ENCODE data around the gene PHACTR1.

The PHACTR1 gene

DNA sequence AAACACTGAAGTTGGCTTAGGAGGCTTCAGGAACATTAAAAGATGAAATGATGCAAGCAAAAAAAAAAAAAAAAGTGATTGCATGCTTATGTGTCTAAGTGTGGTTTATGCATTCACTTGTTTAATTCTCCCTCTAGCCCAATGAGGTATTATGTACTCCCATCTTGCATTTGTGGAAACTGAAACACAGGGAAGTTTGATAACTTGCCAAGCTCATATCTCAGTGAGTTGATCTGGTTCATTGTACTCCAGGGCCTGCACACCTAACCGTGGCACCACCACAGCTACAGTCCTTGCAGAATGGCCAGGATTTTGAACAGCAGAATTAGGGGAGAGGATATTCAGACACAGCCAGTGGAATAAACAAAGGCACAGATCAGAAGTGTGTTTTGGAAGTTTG lies 360.6 kb downstream of the PHACTR1 start:
- H3K27ac ChIP-seq (ENCODE audit: low read depth, low read length): no peak overlapping the region
- no peaks in the 10 kb centered on the region for H3K36me3 ChIP-seq (ENCODE audit: insufficient read depth, low read length)
- H3K4me1 ChIP-seq (ENCODE audit: insufficient read depth, low read length): no peaks in the 10 kb centered on the region
- no peaks in the 10 kb centered on the region for H3K27me3 ChIP-seq (ENCODE audit: control insufficient read depth in 1 of 2, insufficient read depth in 2 of 2, low read length in 2 of 2)
- H3K9me3 ChIP-seq (ENCODE audit: low read length): no peaks in the 10 kb centered on the region
- H3K9ac ChIP-seq (ENCODE audit: low read length): no peak overlapping the region
- H3K4me3 ChIP-seq (ENCODE audit: low read depth in 1 of 2, low read length in 2 of 2): no peak overlapping the region

DNA sequence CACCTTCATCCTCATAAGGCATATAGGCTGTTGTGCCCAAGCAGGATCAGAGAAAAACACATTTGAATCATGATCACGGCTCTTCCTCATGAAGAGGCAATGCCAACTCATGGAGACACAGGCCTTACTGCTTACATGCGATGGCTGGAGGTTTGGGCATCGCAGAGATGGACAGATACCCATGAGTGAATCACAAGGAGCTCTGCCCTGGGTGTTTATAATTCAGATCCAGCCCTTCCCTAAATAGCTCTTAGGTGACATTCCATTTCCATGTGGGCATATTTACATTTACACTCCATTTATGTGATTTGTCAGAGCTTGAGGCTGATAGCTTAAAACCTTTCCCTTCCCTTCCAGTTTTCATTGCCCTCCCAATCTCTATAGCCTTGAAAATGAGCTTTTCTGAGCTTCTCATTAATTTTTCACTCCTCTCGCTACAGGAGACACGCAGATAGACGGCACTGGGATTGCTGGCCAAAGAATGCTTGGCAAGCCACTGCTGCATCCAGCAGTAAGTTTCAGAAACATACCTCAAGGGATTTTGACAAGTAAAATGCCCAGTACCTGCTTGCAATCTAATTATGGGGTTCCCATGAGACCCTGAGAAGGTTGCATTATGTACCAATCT lies 362.6 kb downstream of the PHACTR1 start:
- H3K4me1 ChIP-seq (ENCODE audit: insufficient read depth, low read length): no peaks in the 10 kb centered on the region
- no peak overlapping the region for H3K27ac ChIP-seq (ENCODE audit: low read depth, low read length)
- no peaks in the 10 kb centered on the region for H3K27me3 ChIP-seq (ENCODE audit: control insufficient read depth in 1 of 2, insufficient read depth in 2 of 2, low read length in 2 of 2)
- H3K36me3 ChIP-seq (ENCODE audit: insufficient read depth, low read length): no peaks in the 10 kb centered on the region
- H3K9me3 ChIP-seq (ENCODE audit: low read length): no peaks in the 10 kb centered on the region
- no peak overlapping the region for H3K9ac ChIP-seq (ENCODE audit: low read length)
- H3K4me3 ChIP-seq (ENCODE audit: low read depth in 1 of 2, low read length in 2 of 2): no peak overlapping the region

DNA sequence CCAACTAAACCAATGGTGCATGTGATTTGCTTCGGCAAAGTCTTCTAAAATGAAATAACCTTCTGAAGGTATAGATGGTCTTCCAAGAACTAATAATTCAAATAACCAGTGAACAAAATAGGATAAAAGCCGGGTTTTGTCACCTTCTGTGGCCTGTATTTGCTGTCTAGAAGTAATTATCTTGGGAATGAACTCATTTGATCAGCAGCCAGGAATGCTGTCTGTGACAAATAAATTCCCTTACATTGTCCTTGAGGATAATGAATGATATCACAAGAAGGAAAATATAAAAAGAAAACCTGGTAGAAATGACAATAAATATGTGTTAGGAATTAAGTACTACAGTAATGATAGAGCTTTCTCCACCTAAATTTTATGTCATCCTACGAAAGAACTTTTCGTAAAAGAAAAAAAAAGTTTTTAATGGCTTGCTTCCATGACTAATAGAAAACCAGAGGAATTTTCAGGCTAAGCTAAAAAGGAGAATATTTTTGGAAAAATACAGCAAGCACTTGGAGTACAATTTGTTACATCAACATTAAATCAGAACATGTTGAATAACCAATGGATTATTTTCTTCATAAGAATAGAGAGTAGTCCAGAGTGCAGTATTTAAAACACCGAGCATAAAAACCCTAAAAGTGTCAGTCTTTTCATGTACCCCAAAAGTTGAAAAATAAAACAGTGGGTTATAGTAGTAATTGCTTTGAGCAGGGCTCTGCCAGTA lies 364.1 kb downstream of the PHACTR1 start:
- Histone ChIP-seq H3K9ac (ENCODE audit: low read length) (no peak overlapping the region), H3K27me3 (ENCODE audit: control insufficient read depth in 1 of 2, insufficient read depth in 2 of 2, low read length in 2 of 2) (no peaks in the 10 kb centered on the region), H3K4me3 (ENCODE audit: low read depth in 1 of 2, low read length in 2 of 2) (no peak overlapping the region), H3K27ac (ENCODE audit: low read depth, low read length) (no peak overlapping the region), H3K36me3 (ENCODE audit: insufficient read depth, low read length) (no peaks in the 10 kb centered on the region), H3K4me1 (ENCODE audit: insufficient read depth, low read length) (no peaks in the 10 kb centered on the region), H3K9me3 (ENCODE audit: low read length) (no peaks in the 10 kb centered on the region)

DNA sequence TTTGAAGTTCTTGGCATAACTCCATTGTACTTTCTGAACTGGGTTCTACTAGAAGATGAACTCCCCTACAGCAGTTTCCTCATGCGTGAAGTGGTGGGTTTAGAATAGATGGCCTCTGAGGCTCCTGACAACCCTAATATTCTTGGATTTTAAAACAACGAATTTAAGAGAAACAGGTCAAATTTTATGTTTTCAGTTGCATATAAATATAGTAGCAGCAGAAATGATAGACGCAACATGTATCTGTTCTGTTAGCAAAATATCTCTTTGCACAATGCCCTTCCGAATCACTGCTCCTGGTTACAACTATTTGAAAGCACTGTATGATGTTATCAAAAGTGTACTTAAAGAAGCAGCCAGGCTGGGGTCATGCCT lies 364.6 kb downstream of the PHACTR1 start:
- Histone ChIP-seq H3K36me3 (ENCODE audit: insufficient read depth, low read length) (no peaks in the 10 kb centered on the region), H3K27me3 (ENCODE audit: control insufficient read depth in 1 of 2, insufficient read depth in 2 of 2, low read length in 2 of 2) (no peaks in the 10 kb centered on the region), H3K9ac (ENCODE audit: low read length) (no peak overlapping the region), H3K4me1 (ENCODE audit: insufficient read depth, low read length) (no peaks in the 10 kb centered on the region), H3K9me3 (ENCODE audit: low read length) (no peaks in the 10 kb centered on the region), H3K27ac (ENCODE audit: low read depth, low read length) (no peak overlapping the region), H3K4me3 (ENCODE audit: low read depth in 1 of 2, low read length in 2 of 2) (no peak overlapping the region)

DNA sequence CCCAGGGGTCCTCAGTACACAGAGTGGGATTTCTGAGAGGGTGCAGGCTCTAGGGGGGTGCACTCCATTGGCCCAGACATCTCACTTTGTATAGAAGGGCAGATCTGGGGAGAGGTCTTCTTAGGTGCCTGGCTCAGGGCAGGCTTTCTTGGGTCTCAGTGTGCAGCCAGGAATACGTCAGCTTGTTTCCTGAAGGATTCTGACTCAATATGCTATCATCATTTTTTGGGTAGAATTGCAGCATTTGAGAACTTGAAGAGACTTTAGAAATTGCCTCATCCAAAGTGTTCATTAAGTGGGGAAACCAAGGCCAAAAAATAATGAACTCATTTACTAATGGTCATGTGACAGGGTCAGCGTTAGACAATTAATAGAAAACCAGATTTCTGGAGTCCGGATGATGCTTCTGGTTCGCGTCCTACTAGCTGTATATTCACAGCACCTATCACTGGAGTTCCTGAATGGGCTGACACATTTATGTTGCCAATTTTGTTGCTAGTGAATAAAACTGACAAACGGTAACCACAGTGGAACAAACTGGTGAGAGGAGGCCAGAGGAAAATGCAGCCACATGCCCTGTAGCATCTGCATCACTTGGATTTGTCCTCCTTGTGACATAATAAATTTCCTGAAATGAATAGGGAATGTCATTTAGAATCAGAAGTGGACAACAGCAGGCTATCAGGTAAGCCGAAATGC lies 372.9 kb downstream of the PHACTR1 start:
- H3K9ac ChIP-seq (ENCODE audit: low read length): no peak overlapping the region
- H3K4me1 ChIP-seq (ENCODE audit: insufficient read depth, low read length): no peaks in the 10 kb centered on the region
- H3K9me3 ChIP-seq (ENCODE audit: low read length): no peaks in the 10 kb centered on the region
- no peak overlapping the region for H3K4me3 ChIP-seq (ENCODE audit: low read depth in 1 of 2, low read length in 2 of 2)
- H3K27me3 ChIP-seq (ENCODE audit: control insufficient read depth in 1 of 2, insufficient read depth in 2 of 2, low read length in 2 of 2): no peaks in the 10 kb centered on the region
- no peak overlapping the region for H3K27ac ChIP-seq (ENCODE audit: low read depth, low read length)
- no peaks in the 10 kb centered on the region for H3K36me3 ChIP-seq (ENCODE audit: insufficient read depth, low read length)

DNA sequence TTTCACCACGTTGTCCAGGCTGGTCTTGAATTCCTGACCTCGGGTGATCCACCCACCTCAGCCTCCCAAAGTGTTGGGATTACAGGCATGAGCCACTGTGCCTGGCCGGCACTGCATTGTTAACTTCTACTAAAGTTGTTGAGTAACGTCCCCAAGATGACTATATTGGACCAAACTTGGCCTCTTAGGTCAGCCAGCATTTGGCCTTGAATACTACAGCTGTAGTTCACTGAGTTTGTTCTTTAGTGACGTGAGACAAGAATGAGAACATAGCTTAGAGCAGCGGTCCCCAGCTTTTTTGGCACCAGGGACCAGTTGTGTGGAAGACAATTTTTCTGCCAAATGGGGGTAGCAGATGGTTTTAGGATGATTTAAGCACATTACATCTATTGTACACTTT lies 374.6 kb downstream of the PHACTR1 start:
- Histone ChIP-seq H3K9ac (ENCODE audit: low read length) (no peak overlapping the region), H3K36me3 (ENCODE audit: insufficient read depth, low read length) (no peaks in the 10 kb centered on the region), H3K9me3 (ENCODE audit: low read length) (no peaks in the 10 kb centered on the region), H3K27me3 (ENCODE audit: control insufficient read depth in 1 of 2, insufficient read depth in 2 of 2, low read length in 2 of 2) (no peaks in the 10 kb centered on the region), H3K4me1 (ENCODE audit: insufficient read depth, low read length) (no peaks in the 10 kb centered on the region), H3K4me3 (ENCODE audit: low read depth in 1 of 2, low read length in 2 of 2) (no peak overlapping the region), H3K27ac (ENCODE audit: low read depth, low read length) (no peak overlapping the region)

GRCh38 chr6:13094781-13095425 lies 378.3 kb downstream of the PHACTR1 start:
- H3K4me3 ChIP-seq (ENCODE audit: low read depth in 1 of 2, low read length in 2 of 2): no peak overlapping the region
- H3K36me3 ChIP-seq (ENCODE audit: insufficient read depth, low read length): no peaks in the 10 kb centered on the region
- no peaks in the 10 kb centered on the region for H3K9me3 ChIP-seq (ENCODE audit: low read length)
- H3K27me3 ChIP-seq (ENCODE audit: control insufficient read depth in 1 of 2, insufficient read depth in 2 of 2, low read length in 2 of 2): no peaks in the 10 kb centered on the region
- peaks cover 4% of the 10 kb centered on the region for H3K4me1 ChIP-seq (ENCODE audit: insufficient read depth, low read length)
- H3K27ac ChIP-seq (ENCODE audit: low read depth, low read length): no peak overlapping the region
- H3K9ac ChIP-seq (ENCODE audit: low read length): no peak overlapping the region

DNA sequence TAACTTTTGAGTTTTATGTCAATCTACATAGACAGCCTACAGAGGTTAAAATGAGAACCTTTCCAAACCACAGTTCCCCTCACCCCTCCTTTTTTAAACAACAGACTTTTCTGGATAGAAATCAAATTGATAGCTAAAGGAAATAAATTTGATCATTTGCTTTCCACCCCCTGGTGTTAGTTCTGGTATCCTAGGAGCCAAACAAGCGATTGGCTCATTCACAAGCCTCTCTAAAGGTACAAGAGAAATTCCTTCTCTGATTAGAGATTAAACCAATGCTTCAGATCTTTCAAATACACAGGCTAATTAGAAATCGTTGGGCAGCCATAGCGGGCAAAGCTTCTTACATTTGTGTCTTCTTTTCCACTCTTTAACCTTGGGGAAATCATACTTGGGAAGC lies 379.5 kb downstream of the PHACTR1 start:
- H3K27me3 ChIP-seq (ENCODE audit: control insufficient read depth in 1 of 2, insufficient read depth in 2 of 2, low read length in 2 of 2): no peaks in the 10 kb centered on the region
- no peaks in the 10 kb centered on the region for H3K9me3 ChIP-seq (ENCODE audit: low read length)
- H3K27ac ChIP-seq (ENCODE audit: low read depth, low read length): no peak overlapping the region
- H3K4me1 ChIP-seq (ENCODE audit: insufficient read depth, low read length): peaks cover 4% of the 10 kb centered on the region
- H3K36me3 ChIP-seq (ENCODE audit: insufficient read depth, low read length): no peaks in the 10 kb centered on the region
- H3K4me3 ChIP-seq (ENCODE audit: low read depth in 1 of 2, low read length in 2 of 2): no peak overlapping the region
- H3K9ac ChIP-seq (ENCODE audit: low read length): no peak overlapping the region

DNA sequence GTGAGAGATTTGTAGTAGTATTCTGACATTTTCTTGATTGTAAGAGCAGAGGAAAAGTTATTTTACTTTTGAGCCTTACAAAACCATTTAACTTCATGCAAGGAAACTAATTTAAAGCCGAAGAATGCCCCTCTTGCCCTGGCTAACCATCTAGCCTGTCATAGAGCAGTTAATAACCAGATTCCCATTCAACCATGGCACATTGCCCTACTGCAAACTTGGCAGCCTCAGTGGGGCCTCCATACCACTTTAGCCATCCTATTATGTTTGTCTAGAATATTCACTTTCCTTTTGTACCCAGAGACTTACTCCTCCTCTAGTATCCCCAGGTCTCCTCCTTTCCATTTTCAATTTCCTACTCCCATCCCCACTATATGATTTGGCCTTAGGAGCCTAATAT lies 380.9 kb downstream of the PHACTR1 start:
- Histone ChIP-seq H3K27me3 (ENCODE audit: control insufficient read depth in 1 of 2, insufficient read depth in 2 of 2, low read length in 2 of 2) (no peaks in the 10 kb centered on the region), H3K27ac (ENCODE audit: low read depth, low read length) (no peak overlapping the region), H3K9ac (ENCODE audit: low read length) (no peak overlapping the region), H3K4me3 (ENCODE audit: low read depth in 1 of 2, low read length in 2 of 2) (peak overlapping the region in 1 of 2 donors; percentile 9), H3K4me1 (ENCODE audit: insufficient read depth, low read length) (peaks cover 4% of the 10 kb centered on the region), H3K36me3 (ENCODE audit: insufficient read depth, low read length) (no peaks in the 10 kb centered on the region), H3K9me3 (ENCODE audit: low read length) (no peaks in the 10 kb centered on the region)

DNA sequence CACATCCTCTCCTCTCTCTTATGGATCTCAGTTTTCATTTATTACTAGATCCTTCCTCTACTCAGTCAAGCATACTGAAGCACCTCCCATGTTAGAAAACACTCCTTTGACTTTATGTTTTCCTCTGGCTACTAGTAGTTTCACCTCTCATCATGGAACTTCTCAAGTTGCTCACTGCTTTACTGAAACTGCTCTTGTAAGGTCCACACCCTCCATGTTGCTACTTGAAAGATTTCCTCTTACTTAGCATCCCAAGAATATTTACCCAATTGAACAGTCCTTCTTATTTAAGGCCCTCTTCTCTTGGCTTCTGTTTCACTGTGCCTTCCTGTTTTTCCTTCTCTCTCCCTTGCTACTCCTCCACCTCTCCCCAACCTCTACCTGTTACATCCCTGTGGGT lies 381.4 kb downstream of the PHACTR1 start:
- H3K27me3 ChIP-seq (ENCODE audit: control insufficient read depth in 1 of 2, insufficient read depth in 2 of 2, low read length in 2 of 2): no peaks in the 10 kb centered on the region
- no peak overlapping the region for H3K9ac ChIP-seq (ENCODE audit: low read length)
- peaks cover 4% of the 10 kb centered on the region for H3K4me1 ChIP-seq (ENCODE audit: insufficient read depth, low read length)
- H3K9me3 ChIP-seq (ENCODE audit: low read length): no peaks in the 10 kb centered on the region
- no peaks in the 10 kb centered on the region for H3K36me3 ChIP-seq (ENCODE audit: insufficient read depth, low read length)
- H3K4me3 ChIP-seq (ENCODE audit: low read depth in 1 of 2, low read length in 2 of 2): no peak overlapping the region
- no peak overlapping the region for H3K27ac ChIP-seq (ENCODE audit: low read depth, low read length)

DNA sequence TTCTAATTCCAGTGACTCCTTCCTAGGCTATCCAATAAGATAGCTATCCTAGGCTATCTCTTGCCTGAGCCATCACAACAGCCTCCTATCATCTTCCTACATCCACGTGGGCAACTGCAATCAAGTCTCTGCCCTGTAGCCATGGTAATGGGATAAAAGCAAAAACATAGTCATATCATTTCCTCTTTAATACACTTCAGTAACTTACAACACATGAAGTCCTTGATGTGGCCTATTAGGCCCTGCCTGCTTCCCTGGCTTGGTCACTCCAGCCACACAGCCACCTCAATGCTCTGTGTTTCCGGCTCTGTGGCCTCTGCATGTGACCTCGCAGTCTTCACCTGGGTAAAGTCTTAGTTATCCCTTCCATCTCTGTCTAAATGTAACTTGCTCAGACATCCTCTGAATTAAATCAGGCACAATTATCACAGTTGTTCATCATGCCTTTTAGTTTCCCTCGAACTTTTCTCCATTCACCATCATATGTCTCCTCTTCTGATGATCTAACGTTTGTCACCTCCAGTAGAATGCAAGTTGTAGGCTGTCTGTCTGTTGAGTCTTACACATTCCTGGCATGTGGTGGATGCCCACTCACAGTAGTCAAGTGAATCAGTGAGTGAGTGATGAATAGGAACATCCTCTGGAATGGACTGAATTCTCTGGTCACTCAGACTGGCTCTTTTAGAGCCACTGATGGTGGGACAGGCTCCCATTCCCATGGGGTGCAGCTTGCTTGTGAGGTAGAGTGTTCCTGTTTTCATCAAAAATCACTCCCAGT lies 382.4 kb downstream of the PHACTR1 start:
- H3K27me3 ChIP-seq (ENCODE audit: control insufficient read depth in 1 of 2, insufficient read depth in 2 of 2, low read length in 2 of 2): no peaks in the 10 kb centered on the region
- no peak overlapping the region for H3K9ac ChIP-seq (ENCODE audit: low read length)
- H3K4me3 ChIP-seq (ENCODE audit: low read depth in 1 of 2, low read length in 2 of 2): no peak overlapping the region
- H3K9me3 ChIP-seq (ENCODE audit: low read length): no peaks in the 10 kb centered on the region
- H3K4me1 ChIP-seq (ENCODE audit: insufficient read depth, low read length): peaks cover 4% of the 10 kb centered on the region
- H3K36me3 ChIP-seq (ENCODE audit: insufficient read depth, low read length): no peaks in the 10 kb centered on the region
- H3K27ac ChIP-seq (ENCODE audit: low read depth, low read length): no peak overlapping the region

All from muscle layer of colon (tissue), 2 donors.